ENCODE measurements around the gene EXOG.

DNA sequence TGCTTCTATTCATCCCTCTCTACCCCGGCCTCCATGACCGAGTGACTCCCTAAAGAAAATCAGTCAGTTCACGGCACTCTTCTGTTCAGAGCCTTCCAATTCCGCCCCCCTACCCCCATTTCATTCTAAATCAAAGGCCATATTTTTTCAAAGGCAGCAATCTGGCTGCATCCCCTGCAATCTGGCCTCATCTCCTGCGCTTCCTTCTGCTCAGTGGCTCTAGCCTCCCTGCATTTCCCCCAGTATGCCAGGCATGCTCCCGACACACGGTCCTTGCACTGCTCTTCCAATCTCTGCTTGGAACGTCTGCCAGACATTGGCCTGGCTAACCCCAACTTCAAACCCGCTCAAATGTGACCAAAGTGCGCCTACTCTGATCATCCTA, 67.7 kb downstream of the EXOG start:
- TF ChIP-seq ZNF274 (IDR thresholded peaks at IDR 0.05; ENCODE audit: low read depth, low read length) (no peak), SUZ12 (IDR thresholded peaks at IDR 0.05; ENCODE audit: extremely low read depth, insufficient read depth, insufficient read length) (no peak), YY1 (IDR thresholded peaks at IDR 0.05; ENCODE audit: insufficient read depth, insufficient read length) (no peak)
